ENCODE data around the gene CDKAL1.

Gene CDKAL1

DNA sequence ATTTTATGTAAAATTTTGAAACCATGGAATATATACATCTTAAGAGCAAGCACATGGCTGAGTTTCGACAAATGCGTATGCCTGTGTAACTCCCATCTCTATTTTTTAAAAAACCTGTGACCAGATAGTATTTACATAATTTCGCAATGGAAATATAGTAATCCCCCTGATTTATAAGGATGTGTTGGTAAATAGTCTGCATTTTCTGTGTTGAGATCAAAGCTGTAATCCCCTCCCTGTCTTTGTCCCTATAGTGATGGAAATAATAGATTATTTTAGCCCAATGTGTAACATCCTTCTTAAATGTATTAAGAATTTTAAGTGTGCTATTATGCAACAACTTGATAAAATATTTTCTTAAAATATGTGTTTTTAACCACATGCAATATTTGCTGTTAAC lies 267.3 kb downstream of the CDKAL1 start:
- ChIA-PET CTCF (no interaction called here), POLR2A (no interaction called here)
- no peak for DNase-seq (ENCODE audit: low read depth, low spot score)
- TF ChIP-seq, protein P1, sequence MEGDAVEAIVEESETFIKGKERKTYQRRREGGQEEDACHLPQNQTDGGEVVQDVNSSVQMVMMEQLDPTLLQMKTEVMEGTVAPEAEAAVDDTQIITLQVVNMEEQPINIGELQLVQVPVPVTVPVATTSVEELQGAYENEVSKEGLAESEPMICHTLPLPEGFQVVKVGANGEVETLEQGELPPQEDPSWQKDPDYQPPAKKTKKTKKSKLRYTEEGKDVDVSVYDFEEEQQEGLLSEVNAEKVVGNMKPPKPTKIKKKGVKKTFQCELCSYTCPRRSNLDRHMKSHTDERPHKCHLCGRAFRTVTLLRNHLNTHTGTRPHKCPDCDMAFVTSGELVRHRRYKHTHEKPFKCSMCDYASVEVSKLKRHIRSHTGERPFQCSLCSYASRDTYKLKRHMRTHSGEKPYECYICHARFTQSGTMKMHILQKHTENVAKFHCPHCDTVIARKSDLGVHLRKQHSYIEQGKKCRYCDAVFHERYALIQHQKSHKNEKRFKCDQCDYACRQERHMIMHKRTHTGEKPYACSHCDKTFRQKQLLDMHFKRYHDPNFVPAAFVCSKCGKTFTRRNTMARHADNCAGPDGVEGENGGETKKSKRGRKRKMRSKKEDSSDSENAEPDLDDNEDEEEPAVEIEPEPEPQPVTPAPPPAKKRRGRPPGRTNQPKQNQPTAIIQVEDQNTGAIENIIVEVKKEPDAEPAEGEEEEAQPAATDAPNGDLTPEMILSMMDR (IDR thresholded peaks at IDR 0.05; ENCODE audit: insufficient read depth, low read length, missing control alignments), result no peak
- no peak overlapping the region for H3K4me3 ChIP-seq (ENCODE audit: low read depth, low read length)

DNA sequence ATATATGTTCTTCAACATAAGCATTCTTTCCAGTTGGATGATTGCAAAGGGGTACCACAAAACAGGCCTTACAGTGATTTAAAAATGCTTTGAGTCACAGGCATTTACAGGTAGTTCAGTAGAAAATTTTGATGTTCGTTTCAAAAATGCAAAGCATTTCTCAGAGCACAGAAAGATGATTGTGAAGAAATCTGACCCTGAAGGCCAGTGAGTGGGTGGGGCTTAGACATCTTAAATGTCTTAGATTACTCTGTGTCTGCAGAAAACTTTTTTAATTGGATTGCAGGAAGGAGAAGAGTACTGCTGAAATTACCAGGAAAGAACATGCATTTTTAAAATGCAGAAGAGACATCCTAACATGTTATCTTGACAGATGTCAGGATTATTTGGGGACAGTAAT lies 268.3 kb downstream of the CDKAL1 start:
- TF ChIP-seq, protein P1 (IDR thresholded peaks at IDR 0.05; ENCODE audit: insufficient read depth, low read length, missing control alignments), result no peak
- no peak for DNase-seq (ENCODE audit: low read depth, low spot score)
- ChIA-PET POLR2A (no interaction called here), CTCF (no interaction called here)
- H3K4me3 ChIP-seq (ENCODE audit: low read depth, low read length), result no peak overlapping the region

DNA sequence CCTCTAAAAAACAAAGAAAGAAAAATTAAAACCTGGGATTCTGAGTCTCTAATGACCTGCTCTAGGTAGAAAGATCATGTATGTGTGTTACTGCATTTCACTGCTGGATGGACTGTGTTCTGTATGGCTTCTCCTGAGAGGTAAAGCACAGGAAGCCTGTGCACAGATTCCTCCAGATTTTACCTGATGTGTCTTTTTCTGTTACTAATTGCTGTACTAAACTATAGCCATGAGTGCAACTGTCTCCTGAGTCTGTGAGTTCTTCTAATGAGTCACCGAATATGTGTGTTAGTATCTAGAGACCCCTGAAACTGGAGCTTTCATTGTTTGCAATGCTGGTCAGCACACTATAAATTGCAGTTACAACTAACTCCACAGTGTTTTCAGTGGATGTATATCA lies 270.8 kb downstream of the CDKAL1 start:
- TF ChIP-seq, protein P1 (IDR thresholded peaks at IDR 0.05; ENCODE audit: insufficient read depth, low read length, missing control alignments), result no peak
- H3K4me3 ChIP-seq (ENCODE audit: low read depth, low read length), result no peak overlapping the region
- no peak for DNase-seq (ENCODE audit: low read depth, low spot score)
- CTCF ChIA-PET, result interaction anchor here (1.5 kb wide), 1 partner anchor 784 kb away, joined by 3 read pairs; no protein-coding TSS in a partner anchor
- POLR2A ChIA-PET, result no interaction called here

DNA sequence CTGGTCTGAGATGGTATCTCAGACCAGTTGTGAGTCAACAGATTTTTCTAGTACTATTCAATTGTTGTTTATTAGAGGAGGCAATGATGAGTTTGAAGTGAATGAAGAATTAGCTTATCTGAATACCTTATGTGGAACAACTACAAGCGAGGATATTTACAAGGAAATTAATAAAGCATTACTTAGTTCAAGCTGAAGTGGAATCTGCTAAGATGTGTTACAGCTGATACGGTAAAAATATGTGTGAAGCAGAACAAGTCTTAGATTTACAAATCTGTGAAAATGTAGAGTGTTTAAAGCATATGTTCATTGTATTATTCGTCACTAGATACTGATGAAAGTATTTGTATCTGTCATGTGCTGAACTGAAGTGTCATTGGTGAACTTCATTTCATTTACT lies 272.4 kb downstream of the CDKAL1 start:
- CTCF ChIA-PET, result no interaction called here
- TF ChIP-seq, protein P1 (IDR thresholded peaks at IDR 0.05; ENCODE audit: insufficient read depth, low read length, missing control alignments), result no peak
- DNase-seq (ENCODE audit: low read depth, low spot score), result no peak
- POLR2A ChIA-PET, result no interaction called here
- H3K4me3 ChIP-seq (ENCODE audit: low read depth, low read length), result no peak overlapping the region

DNA sequence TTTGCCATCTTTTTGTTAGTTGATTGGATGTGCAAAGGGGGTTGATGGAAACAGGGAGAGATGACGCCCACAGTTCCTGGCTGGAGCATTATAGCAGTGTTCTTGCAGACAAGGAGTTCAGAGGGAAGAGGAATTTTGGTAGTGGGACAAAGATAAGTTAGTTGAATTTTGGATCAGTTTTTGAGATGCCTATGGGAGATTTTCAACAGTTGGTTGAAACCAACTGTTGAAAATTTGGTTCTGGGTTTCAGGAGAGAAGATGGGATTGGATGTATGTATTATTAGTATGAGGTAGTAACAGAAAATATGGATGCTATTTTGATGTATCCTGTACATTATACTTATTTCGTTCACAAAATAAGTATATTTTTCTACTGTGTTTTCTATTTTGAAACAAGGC lies 274.2 kb downstream of the CDKAL1 start:
- ChIA-PET CTCF (interaction anchor here (1.2 kb wide), 1 partner anchor 780 kb away, joined by 3 read pairs; no protein-coding TSS in a partner anchor), POLR2A (no interaction called here)
- no peak overlapping the region for H3K4me3 ChIP-seq (ENCODE audit: low read depth, low read length)
- TF ChIP-seq, protein P1 (IDR thresholded peaks at IDR 0.05; ENCODE audit: insufficient read depth, low read length, missing control alignments), result no peak
- no peak for DNase-seq (ENCODE audit: low read depth, low spot score)

DNA sequence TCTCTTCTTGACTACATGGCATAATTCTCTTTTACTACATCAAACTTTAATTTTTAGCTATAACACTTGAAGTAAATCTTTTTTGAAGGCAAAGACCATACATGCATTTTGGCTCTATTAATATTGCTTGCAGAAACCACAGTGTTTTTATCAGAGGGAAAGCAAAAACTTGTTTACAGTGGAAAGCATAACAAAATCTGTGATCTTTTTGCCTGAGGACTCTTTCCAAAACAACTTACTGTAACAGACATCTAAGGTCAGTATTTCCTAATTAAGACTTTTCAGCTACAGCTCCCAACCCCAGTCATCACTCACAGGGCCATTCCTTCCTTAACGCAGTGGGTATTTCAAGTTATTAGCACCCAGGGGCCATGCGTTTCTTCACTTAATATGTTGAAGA lies 274.7 kb downstream of the CDKAL1 start:
- H3K4me3 ChIP-seq (ENCODE audit: low read depth, low read length), result no peak overlapping the region
- TF ChIP-seq, protein P1 (IDR thresholded peaks at IDR 0.05; ENCODE audit: insufficient read depth, low read length, missing control alignments), result no peak
- CTCF ChIA-PET, result interaction anchor here (0.6 to 1.2 kb wide), 2 partner anchors 107 to 780 kb away, joined by 3 read pairs; no protein-coding TSS in a partner anchor
- DNase-seq (ENCODE audit: low read depth, low spot score), result no peak
- POLR2A ChIA-PET, result no interaction called here
